ENCODE results near the gene MCMBP.

DNA sequence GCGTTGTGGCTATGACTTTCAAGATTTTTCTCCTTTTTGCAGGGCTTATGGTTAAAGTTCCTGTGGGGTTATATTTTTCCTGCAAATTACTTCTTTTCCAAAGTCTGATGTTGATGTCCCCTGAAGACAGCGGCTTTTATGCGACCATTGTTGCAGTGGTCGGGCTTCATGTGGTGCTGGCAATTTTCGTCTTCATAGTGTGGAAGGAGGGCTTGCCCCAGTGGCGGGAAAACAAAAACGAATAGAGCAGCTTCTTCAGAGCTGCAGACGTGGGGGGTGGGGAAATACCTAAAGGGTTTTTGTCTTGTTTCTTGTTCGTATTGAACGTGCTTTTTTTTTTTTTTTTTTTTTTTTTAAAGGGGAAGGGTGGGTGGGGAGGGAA lies 53.8 kb downstream of the MCMBP start:
- TF ChIP-seq, protein P1, sequence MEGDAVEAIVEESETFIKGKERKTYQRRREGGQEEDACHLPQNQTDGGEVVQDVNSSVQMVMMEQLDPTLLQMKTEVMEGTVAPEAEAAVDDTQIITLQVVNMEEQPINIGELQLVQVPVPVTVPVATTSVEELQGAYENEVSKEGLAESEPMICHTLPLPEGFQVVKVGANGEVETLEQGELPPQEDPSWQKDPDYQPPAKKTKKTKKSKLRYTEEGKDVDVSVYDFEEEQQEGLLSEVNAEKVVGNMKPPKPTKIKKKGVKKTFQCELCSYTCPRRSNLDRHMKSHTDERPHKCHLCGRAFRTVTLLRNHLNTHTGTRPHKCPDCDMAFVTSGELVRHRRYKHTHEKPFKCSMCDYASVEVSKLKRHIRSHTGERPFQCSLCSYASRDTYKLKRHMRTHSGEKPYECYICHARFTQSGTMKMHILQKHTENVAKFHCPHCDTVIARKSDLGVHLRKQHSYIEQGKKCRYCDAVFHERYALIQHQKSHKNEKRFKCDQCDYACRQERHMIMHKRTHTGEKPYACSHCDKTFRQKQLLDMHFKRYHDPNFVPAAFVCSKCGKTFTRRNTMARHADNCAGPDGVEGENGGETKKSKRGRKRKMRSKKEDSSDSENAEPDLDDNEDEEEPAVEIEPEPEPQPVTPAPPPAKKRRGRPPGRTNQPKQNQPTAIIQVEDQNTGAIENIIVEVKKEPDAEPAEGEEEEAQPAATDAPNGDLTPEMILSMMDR (conservative IDR thresholded peaks at IDR 0.05; ENCODE audit: low read length), result no peak
- TF ChIP-seq EZH2phosphoT487 (IDR thresholded peaks at IDR 0.05; ENCODE audit: borderline replicate concordance, low read depth, low read length), result no peak
